WERI-Rb-1 (cell line): ENCODE data around the gene CASP9.

ENCODE experiments used
- DNase-seq: peaks from one replicate; pipeline ENCODE4 v3.0.0-alpha.2; 2020
- H3K27ac ChIP-seq: fragments of 250-450 bp; sonication (Bioruptor Pico); 2 replicates; pipeline ENCODE4 v1.5.1; 2020; ENCODE audit warnings: mild to moderate bottlenecking, moderate library complexity
- H3K27me3 ChIP-seq: fragments of 250-450 bp; sonication (Bioruptor Pico); 2 replicates; pipeline ENCODE4 v1.5.1; 2021; ENCODE audit warnings: mild to moderate bottlenecking, low read depth, moderate library complexity; ENCODE audit not compliant: insufficient read depth, severe bottlenecking
- H3K36me3 ChIP-seq: fragments of 250-450 bp; sonication (Bioruptor Pico); 2 replicates; pipeline ENCODE4 v1.5.1; 2020; ENCODE audit warnings: mild to moderate bottlenecking, moderate library complexity
- H3K4me3 ChIP-seq: 2 replicates; pipeline ENCODE4 v1.5.1; 2011; ENCODE audit warnings: low read depth, mild to moderate bottlenecking, control low read depth, low read length
- H3K9me3 ChIP-seq: fragments of 250-450 bp; sonication (Bioruptor Pico); 2 replicates; pipeline ENCODE4 v1.5.1; 2021; ENCODE audit warnings: mild to moderate bottlenecking, moderate library complexity; ENCODE audit not compliant: severe bottlenecking
- CTCF ChIP-seq: IDR thresholded peaks from 2 replicates; pipeline ENCODE4 v1.5.1; 2011; ENCODE audit warnings: low read depth, mild to moderate bottlenecking, control low read depth, inconsistent platforms, low read length

CASP9 gene

GRCh38 chr1:15559189-15559810, 35.3 kb upstream of the CASP9 start:
- TF ChIP-seq CTCF: no peak
- no peaks in the 10 kb centered on the region for H3K27me3 ChIP-seq
- H3K36me3 ChIP-seq: peaks cover 19% of the 10 kb centered on the region
- no peaks in the 10 kb centered on the region for H3K9me3 ChIP-seq
- no peak for DNase-seq
- H3K4me3 ChIP-seq: no peak overlapping the region
- H3K27ac ChIP-seq: no peak overlapping the region

- Histone ChIP-seq H3K9me3 (no peaks in the 10 kb centered on the region), H3K4me3 (no peak overlapping the region), H3K27ac (no peak overlapping the region), H3K27me3 (no peaks in the 10 kb centered on the region), H3K36me3 (peaks cover 15% of the 10 kb centered on the region)
- DNase-seq: no peak
- TF ChIP-seq CTCF: no peak
These were observed 34.5 kb upstream of the CASP9 start for GRCh38 chr1:15558516-15558915.

- H3K27ac ChIP-seq: no peak overlapping the region
These were observed 33.6 kb upstream of the CASP9 start for GRCh38 chr1:15557594-15557993.

GRCh38 chr1:15557008-15557407, 33.0 kb upstream of the CASP9 start:
- H3K27me3 ChIP-seq: no peaks in the 10 kb centered on the region
- no peak for DNase-seq

More at GRCh38 chr1:15557594-15557993, 33.6 kb upstream of the CASP9 start:
- Histone ChIP-seq H3K36me3 (peaks cover 8% of the 10 kb centered on the region), H3K27me3 (no peaks in the 10 kb centered on the region), H3K9me3 (no peaks in the 10 kb centered on the region), H3K4me3 (no peak overlapping the region)
- no peak for TF ChIP-seq CTCF
- no peak for DNase-seq

GRCh38 chr1:15550573-15550972, 26.6 kb upstream of the CASP9 start:
- H3K27me3 ChIP-seq: no peaks in the 10 kb centered on the region
- no peak overlapping the region for H3K4me3 ChIP-seq
- no peak for DNase-seq
- no peak overlapping the region for H3K27ac ChIP-seq
- H3K9me3 ChIP-seq: no peaks in the 10 kb centered on the region
- TF ChIP-seq CTCF: no peak
- H3K36me3 ChIP-seq: peaks cover 20% of the 10 kb centered on the region

More at GRCh38 chr1:15557008-15557407, 33.0 kb upstream of the CASP9 start:
- no peak for TF ChIP-seq CTCF
- Histone ChIP-seq H3K4me3 (no peak overlapping the region), H3K27ac (no peak overlapping the region), H3K36me3 (peaks cover 6% of the 10 kb centered on the region), H3K9me3 (no peaks in the 10 kb centered on the region)

- Histone ChIP-seq H3K9me3 (no peaks in the 10 kb centered on the region), H3K4me3 (no peak overlapping the region), H3K27me3 (no peaks in the 10 kb centered on the region), H3K27ac (no peak overlapping the region), H3K36me3 (peaks cover 44% of the 10 kb centered on the region)
- no peak for TF ChIP-seq CTCF
- no peak for DNase-seq
These were observed 22.6 kb upstream of the CASP9 start for GRCh38 chr1:15546641-15547040.
